Parathyroid adenoma (tissue), 2 donors: ENCODE results near the gene MFSD6.

ENCODE experiments used
- H2AFZ ChIP-seq: fragments of 300-600 bp; sonication (generic); one replicate; pipeline ENCODE4 v1.7.0; 2017; ENCODE audit warnings: antibody characterized with exemption, mild to moderate bottlenecking
- H3K27ac ChIP-seq: fragments of 300-600 bp; sonication (generic); one replicate; pipeline ENCODE4 v1.7.0; 2017
- H3K27me3 ChIP-seq: fragments of 300-600 bp; sonication (generic); one replicate; pipeline ENCODE4 v1.7.0; 2017; ENCODE audit warnings: low read length; ENCODE audit not compliant: control insufficient read depth, insufficient read depth
- H3K36me3 ChIP-seq: fragments of 300-600 bp; sonication (generic); one replicate; pipeline ENCODE4 v1.7.0; 2017; ENCODE audit warnings: low read length; ENCODE audit not compliant: control insufficient read depth, insufficient read depth
- H3K4me1 ChIP-seq: fragments of 300-600 bp; sonication (generic); one replicate; pipeline ENCODE4 v1.7.0; 2017; ENCODE audit warnings: control low read depth
- H3K4me2 ChIP-seq: fragments of 300-600 bp; sonication (generic); one replicate; pipeline ENCODE4 v1.7.0; 2017; ENCODE audit warnings: low read length
- H3K4me3 ChIP-seq: fragments of 300-600 bp; sonication (generic); one replicate; pipeline ENCODE4 v1.7.0; 2017; ENCODE audit warnings: low read depth, low read length
- H3K79me2 ChIP-seq: fragments of 300-600 bp; sonication (generic); one replicate; pipeline ENCODE4 v1.7.0; 2017; ENCODE audit warnings: control low read depth
- H3K9ac ChIP-seq: fragments of 300-600 bp; sonication (generic); one replicate; pipeline ENCODE4 v1.7.0; 2017; ENCODE audit warnings: mild to moderate bottlenecking
- H3K9me3 ChIP-seq: fragments of 300-600 bp; sonication (generic); one replicate; pipeline ENCODE4 v1.7.0; 2017; ENCODE audit warnings: low read length; ENCODE audit not compliant: control insufficient read depth
- CTCF ChIP-seq: fragments of 300-600 bp; sonication (generic); IDR thresholded peaks from one replicate; pipeline ENCODE4 v1.7.0; 2017; ENCODE audit warnings: antibody characterized with exemption, mild to moderate bottlenecking
- donor health status: primary hyperparathyroidism.

The MFSD6 gene

GRCh38 chr2:190545093-190545492, 136.9 kb downstream of the MFSD6 start:
- Histone ChIP-seq H3K27ac (no peak overlapping the region), H3K4me1 (no peaks in the 10 kb centered on the region), H3K36me3 (no peaks in the 10 kb centered on the region), H3K4me2 (no peak overlapping the region), H3K79me2 (no peaks in the 10 kb centered on the region), H3K4me3 (no peak overlapping the region), H2AFZ (no peak overlapping the region), H3K27me3 (no peaks in the 10 kb centered on the region), H3K9ac (no peak overlapping the region), H3K9me3 (no peaks in the 10 kb centered on the region)
- no peak for TF ChIP-seq CTCF

GRCh38 chr2:190545555-190546385, 137.6 kb downstream of the MFSD6 start:
- Histone ChIP-seq H3K36me3 (no peaks in the 10 kb centered on the region), H3K9me3 (no peaks in the 10 kb centered on the region), H3K27me3 (no peaks in the 10 kb centered on the region), H3K4me3 (no peak overlapping the region), H2AFZ (no peak overlapping the region), H3K9ac (no peak overlapping the region), H3K4me2 (no peak overlapping the region), H3K79me2 (no peaks in the 10 kb centered on the region), H3K27ac (no peak overlapping the region), H3K4me1 (no peaks in the 10 kb centered on the region)
- TF ChIP-seq CTCF = no peak

- Histone ChIP-seq H2AFZ (no peak overlapping the region), H3K79me2 (no peaks in the 10 kb centered on the region), H3K27ac (no peak overlapping the region), H3K9me3 (no peaks in the 10 kb centered on the region), H3K4me2 (no peak overlapping the region), H3K36me3 (no peaks in the 10 kb centered on the region), H3K27me3 (no peaks in the 10 kb centered on the region), H3K4me3 (no peak overlapping the region), H3K9ac (no peak overlapping the region), H3K4me1 (no peaks in the 10 kb centered on the region)
- TF ChIP-seq CTCF = no peak
Measured at GRCh38 chr2:190546734-190547133, 138.6 kb downstream of the MFSD6 start.

GRCh38 chr2:190547886-190548285, 139.7 kb downstream of the MFSD6 start:
- Histone ChIP-seq H3K27me3 (no peaks in the 10 kb centered on the region), H2AFZ (no peak overlapping the region), H3K27ac (no peak overlapping the region), H3K4me3 (no peak overlapping the region), H3K9me3 (no peaks in the 10 kb centered on the region), H3K9ac (no peak overlapping the region), H3K79me2 (no peaks in the 10 kb centered on the region), H3K4me1 (no peaks in the 10 kb centered on the region), H3K36me3 (no peaks in the 10 kb centered on the region), H3K4me2 (no peak overlapping the region)
- no peak for TF ChIP-seq CTCF

- Histone ChIP-seq H3K36me3 (no peaks in the 10 kb centered on the region), H2AFZ (no peak overlapping the region), H3K4me1 (no peaks in the 10 kb centered on the region)
Measured at GRCh38 chr2:190550137-190550536, 142.0 kb downstream of the MFSD6 start.

More at GRCh38 chr2:190550137-190550536, 142.0 kb downstream of the MFSD6 start:
- H3K4me2 ChIP-seq = no peak overlapping the region
- no peak overlapping the region for H3K9ac ChIP-seq
- no peak overlapping the region for H3K27ac ChIP-seq
- no peaks in the 10 kb centered on the region for H3K27me3 ChIP-seq
- no peak overlapping the region for H3K4me3 ChIP-seq
- no peaks in the 10 kb centered on the region for H3K9me3 ChIP-seq
- no peak for TF ChIP-seq CTCF
- H3K79me2 ChIP-seq = no peaks in the 10 kb centered on the region
